ACC112 (cell line): ENCODE data around the gene FSTL4.
"Not testable (repeated sequence)": the region's sequence is repeated elsewhere in the genome, so short reads cannot be mapped to it uniquely, and the experiment has no call there.

Source experiments
- H2AFZ ChIP-seq: fragments of 200-600 bp; sonication (generic); one replicate; pipeline ENCODE4 v1.6.0; 2017; ENCODE audit warnings: antibody characterized with exemption, low read length; ENCODE audit not compliant: unreplicated experiment
- H3K27ac ChIP-seq: fragments of 200-600 bp; sonication (generic); 2 replicates; pipeline ENCODE4 v1.5.1; 2014; ENCODE audit warnings: low read depth, mild to moderate bottlenecking, antibody characterized with exemption, low read length, moderate library complexity
- H3K27me3 ChIP-seq: fragments of 200-600 bp; sonication (generic); 2 replicates; pipeline ENCODE4 v1.6.1; 2014; ENCODE audit warnings: mild to moderate bottlenecking, antibody characterized with exemption, low read length, moderate library complexity, mixed read lengths; ENCODE audit not compliant: insufficient read depth
- H3K36me3 ChIP-seq: fragments of 200-600 bp; sonication (generic); 2 replicates; pipeline ENCODE4 v1.6.1; 2016; ENCODE audit warnings: mild to moderate bottlenecking, antibody characterized with exemption, low read length, moderate library complexity, mixed read lengths; ENCODE audit not compliant: insufficient read depth
- H3K4me1 ChIP-seq: fragments of 200-600 bp; sonication (generic); one replicate; pipeline ENCODE4 v1.6.1; 2016; ENCODE audit warnings: low read length, mixed read lengths; ENCODE audit not compliant: insufficient read depth, unreplicated experiment, control insufficient read depth
- H3K4me3 ChIP-seq: fragments of 200-600 bp; sonication (generic); 2 replicates; pipeline ENCODE4 v1.5.1; 2014; ENCODE audit warnings: mild to moderate bottlenecking, low read depth, low read length
- H3K79me2 ChIP-seq: fragments of 200-600 bp; sonication (generic); one replicate; pipeline ENCODE4 v1.6.0; 2016; ENCODE audit warnings: low read length; ENCODE audit not compliant: control insufficient read depth, unreplicated experiment, insufficient read depth

Gene FSTL4

DNA sequence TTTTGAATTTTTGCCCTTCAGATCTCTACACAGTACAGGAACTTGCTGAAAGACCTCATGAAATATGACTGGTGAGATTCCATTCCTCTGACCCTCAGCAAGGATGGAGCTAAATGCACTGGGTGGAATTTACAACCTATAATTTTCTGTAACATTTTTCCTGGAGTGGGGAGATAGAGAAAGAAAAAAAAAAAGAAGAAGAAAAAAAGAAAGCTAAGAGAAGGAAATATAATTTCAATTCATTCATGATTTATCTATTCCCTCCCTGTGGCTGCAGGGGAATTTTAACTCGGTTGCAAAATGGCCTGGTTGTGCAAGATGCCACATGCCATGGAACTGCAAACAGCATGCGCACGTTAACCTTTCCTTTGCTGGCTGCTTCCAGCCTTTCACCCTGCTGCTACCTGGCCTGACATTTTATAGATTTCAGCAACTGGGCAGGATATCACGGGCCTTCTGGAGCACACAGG lies 155.4 kb downstream of the FSTL4 start:
- H3K4me1 ChIP-seq, result no peaks in the 10 kb centered on the region
- no peaks in the 10 kb centered on the region for H3K79me2 ChIP-seq
- H3K27me3 ChIP-seq, result peaks cover 9% of the 10 kb centered on the region; the same call in 1 of the 2 replicates
- H2AFZ ChIP-seq, result no peak overlapping the region
- H3K27ac ChIP-seq, result no peak overlapping the region
- no peak overlapping the region for H3K4me3 ChIP-seq
- H3K36me3 ChIP-seq, result no peaks in the 10 kb centered on the region

DNA sequence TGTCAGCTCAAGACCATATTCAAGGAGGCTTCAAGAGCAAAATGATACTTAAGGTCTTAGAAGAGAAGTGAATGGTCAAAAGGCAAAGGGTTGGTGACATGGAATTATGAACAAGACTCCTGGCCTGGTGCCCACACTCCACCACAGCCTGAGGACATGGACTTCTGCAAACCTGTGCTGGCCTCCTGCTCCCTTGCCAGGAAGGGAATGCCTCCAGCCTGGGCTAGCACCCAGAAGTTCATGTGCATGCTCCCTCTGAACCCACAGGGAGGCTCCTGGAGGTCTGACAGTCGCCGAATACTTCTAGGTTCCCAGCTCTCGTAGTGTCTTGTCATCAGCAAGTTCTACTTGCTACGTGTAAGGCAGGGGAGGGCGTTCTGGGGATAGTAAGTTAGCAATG lies 156.7 kb downstream of the FSTL4 start:
- no peak overlapping the region for H3K27ac ChIP-seq
- H3K4me1 ChIP-seq, result no peaks in the 10 kb centered on the region
- no peaks in the 10 kb centered on the region for H3K79me2 ChIP-seq
- H3K4me3 ChIP-seq, result no peak overlapping the region
- H2AFZ ChIP-seq, result no peak overlapping the region
- no peaks in the 10 kb centered on the region for H3K36me3 ChIP-seq
- peaks cover 11% of the 10 kb centered on the region; the same call in 1 of the 2 replicates for H3K27me3 ChIP-seq

GRCh38 chr5:133454442-133454841 lies 157.9 kb downstream of the FSTL4 start:
- Histone ChIP-seq H3K36me3 (no peaks in the 10 kb centered on the region), H2AFZ (no peak overlapping the region), H3K4me1 (no peaks in the 10 kb centered on the region), H3K4me3 (no peak overlapping the region), H3K27ac (no peak overlapping the region), H3K79me2 (no peaks in the 10 kb centered on the region), H3K27me3 (peaks cover 21% of the 10 kb centered on the region)

DNA sequence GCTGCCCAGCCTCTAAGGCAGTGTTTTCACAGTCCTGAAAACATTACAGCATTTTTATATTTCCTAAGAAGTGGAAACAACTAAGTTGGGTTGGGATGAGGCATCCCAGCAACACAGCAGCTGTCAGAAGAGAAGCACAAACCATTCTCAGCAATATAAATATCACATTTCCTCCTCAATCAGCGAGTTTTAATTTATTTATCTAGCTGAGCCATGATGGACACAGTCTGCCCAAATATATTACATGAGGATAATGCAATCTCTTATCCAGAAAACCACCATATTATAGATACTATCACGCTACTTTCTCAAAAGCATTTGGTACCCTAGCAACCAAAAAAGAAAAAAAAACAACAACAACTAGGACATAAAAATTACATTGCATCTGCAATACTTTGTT lies 158.5 kb downstream of the FSTL4 start:
- H3K79me2 ChIP-seq, result no peaks in the 10 kb centered on the region
- no peak overlapping the region for H2AFZ ChIP-seq
- H3K4me3 ChIP-seq, result no peak overlapping the region
- H3K27me3 ChIP-seq, result peaks cover 21% of the 10 kb centered on the region
- no peak overlapping the region for H3K27ac ChIP-seq
- no peaks in the 10 kb centered on the region for H3K4me1 ChIP-seq
- no peaks in the 10 kb centered on the region for H3K36me3 ChIP-seq

- no peak overlapping the region for H3K27ac ChIP-seq
- peaks cover 21% of the 10 kb centered on the region for H3K27me3 ChIP-seq
- no peak overlapping the region for H2AFZ ChIP-seq
- no peaks in the 10 kb centered on the region for H3K4me1 ChIP-seq
- no peaks in the 10 kb centered on the region for H3K79me2 ChIP-seq
- H3K36me3 ChIP-seq, result no peaks in the 10 kb centered on the region
- no peak overlapping the region for H3K4me3 ChIP-seq
Observed at GRCh38 chr5:133453084-133453780, 159.1 kb downstream of the FSTL4 start.

DNA sequence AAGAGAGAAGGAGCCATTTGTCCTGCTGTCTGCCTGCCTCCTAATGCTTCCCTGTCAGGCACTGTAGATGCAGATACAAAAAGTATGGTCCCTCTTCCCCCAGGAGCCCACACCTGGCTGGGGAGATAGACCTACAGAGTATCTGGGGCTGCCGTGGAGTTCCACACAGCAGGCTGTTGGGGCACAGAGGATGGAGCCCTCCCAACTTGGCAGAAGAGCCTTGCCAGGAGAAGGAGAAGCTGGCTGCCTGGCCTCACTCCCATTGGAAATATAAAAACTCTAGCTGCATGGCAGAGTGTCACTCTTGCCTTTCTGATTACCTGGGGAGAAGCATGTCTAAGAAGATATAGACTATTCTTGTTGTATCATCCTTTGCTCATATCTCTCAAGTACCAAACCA lies 160.4 kb downstream of the FSTL4 start:
- no peak overlapping the region for H3K27ac ChIP-seq
- H3K4me3 ChIP-seq, result no peak overlapping the region
- H3K4me1 ChIP-seq, result no peaks in the 10 kb centered on the region
- H3K27me3 ChIP-seq, result peaks cover 18% of the 10 kb centered on the region
- no peaks in the 10 kb centered on the region for H3K79me2 ChIP-seq
- H3K36me3 ChIP-seq, result no peaks in the 10 kb centered on the region
- no peak overlapping the region for H2AFZ ChIP-seq

DNA sequence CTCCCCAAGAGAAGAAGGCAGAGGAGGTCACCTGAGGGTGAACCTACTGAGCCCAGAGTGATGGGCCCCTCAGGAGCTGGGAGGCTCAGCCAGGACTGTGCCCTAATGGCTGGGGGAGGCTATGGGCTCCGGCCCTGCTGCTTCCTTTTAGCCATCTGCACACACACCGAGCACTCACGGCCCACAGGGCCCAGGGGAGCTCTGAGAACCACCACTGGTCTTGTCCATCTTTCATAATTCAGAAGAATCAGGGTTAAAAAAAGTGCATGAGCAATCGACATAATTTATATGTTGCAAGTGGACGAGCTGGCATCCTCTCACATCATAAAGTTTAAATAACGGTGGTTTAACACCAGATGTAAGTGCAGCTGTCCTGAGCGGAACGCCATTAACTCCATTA lies 162.1 kb downstream of the FSTL4 start:
- Histone ChIP-seq H3K27me3 (peaks cover 15% of the 10 kb centered on the region), H3K27ac (no peak overlapping the region), H2AFZ (no peak overlapping the region), H3K36me3 (no peaks in the 10 kb centered on the region), H3K4me3 (no peak overlapping the region), H3K4me1 (no peaks in the 10 kb centered on the region), H3K79me2 (no peaks in the 10 kb centered on the region)

DNA sequence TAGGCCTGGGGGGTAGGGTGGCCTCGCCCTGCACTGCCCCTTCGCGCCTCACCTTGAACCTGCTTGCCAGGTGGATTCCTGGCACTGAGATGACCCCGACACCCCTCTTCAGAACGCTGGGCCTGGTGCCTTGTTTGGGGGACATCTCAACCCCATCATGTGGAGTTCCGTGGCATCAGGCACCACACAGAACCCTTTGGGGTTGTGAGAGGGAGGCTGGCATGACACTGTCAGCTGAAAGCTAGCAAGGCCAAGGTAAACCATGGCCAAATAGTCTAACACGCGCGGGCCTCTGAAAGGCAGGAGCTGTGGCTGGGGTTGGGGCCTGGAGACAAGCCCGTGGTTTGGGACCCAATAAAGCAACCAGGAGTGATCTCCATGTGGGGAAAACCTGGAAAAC lies 163.2 kb downstream of the FSTL4 start:
- Histone ChIP-seq H3K4me1 (no peaks in the 10 kb centered on the region), H3K27me3 (peaks cover 15% of the 10 kb centered on the region), H3K4me3 (no peak overlapping the region), H3K36me3 (no peaks in the 10 kb centered on the region), H2AFZ (no peak overlapping the region), H3K27ac (no peak overlapping the region), H3K79me2 (no peaks in the 10 kb centered on the region)

DNA sequence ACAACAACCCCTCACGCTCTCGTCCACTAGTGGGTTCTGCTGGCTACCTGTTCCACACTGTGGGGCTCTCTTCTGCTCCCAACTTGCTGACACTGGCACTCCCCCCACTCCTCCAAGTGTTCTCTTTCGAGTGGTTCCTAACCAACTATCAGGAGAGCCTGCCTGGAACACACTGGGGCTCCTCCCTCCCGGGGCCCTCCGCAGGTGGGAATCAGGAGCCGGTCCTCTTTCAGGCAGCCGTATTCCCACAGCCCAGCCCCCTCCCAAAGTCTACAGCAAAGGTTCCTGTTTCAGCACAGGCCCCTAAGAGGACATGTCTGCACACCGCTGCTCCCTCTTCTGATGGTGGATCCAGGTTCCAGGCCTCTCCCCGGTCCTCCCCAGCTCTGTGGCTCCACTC lies 165.9 kb downstream of the FSTL4 start:
- Histone ChIP-seq H2AFZ (no peak overlapping the region), H3K27me3 (peaks cover 11% of the 10 kb centered on the region; the same call in 1 of the 2 replicates), H3K36me3 (no peaks in the 10 kb centered on the region), H3K4me1 (no peaks in the 10 kb centered on the region), H3K4me3 (no peak overlapping the region), H3K27ac (no peak overlapping the region), H3K79me2 (no peaks in the 10 kb centered on the region)

DNA sequence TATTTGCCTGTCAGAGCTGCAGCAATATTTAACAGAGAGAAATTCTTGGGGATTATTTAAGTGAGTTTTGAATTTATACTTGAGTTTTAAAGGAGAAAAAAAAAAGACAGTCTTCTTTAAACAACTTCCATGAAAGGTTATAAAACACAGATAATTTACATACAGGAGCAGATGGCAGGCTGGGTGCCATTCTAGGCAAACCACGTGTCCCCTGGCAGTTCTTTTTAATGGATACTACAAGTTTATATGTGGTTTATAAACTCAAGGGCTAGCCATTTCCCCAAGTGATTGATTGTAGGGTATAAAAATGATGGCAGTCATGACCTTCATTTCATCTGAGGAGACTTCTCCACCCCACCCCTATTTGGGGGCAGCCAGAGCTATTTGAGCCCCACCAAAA lies 166.6 kb downstream of the FSTL4 start:
- H3K79me2 ChIP-seq, result no peaks in the 10 kb centered on the region
- H3K4me1 ChIP-seq, result no peaks in the 10 kb centered on the region
- no peak overlapping the region for H3K4me3 ChIP-seq
- H3K27ac ChIP-seq, result no peak overlapping the region
- no peaks in the 10 kb centered on the region for H3K36me3 ChIP-seq
- no peak overlapping the region for H2AFZ ChIP-seq
- H3K27me3 ChIP-seq, result peaks cover 13% of the 10 kb centered on the region; the same call in 1 of the 2 replicates

DNA sequence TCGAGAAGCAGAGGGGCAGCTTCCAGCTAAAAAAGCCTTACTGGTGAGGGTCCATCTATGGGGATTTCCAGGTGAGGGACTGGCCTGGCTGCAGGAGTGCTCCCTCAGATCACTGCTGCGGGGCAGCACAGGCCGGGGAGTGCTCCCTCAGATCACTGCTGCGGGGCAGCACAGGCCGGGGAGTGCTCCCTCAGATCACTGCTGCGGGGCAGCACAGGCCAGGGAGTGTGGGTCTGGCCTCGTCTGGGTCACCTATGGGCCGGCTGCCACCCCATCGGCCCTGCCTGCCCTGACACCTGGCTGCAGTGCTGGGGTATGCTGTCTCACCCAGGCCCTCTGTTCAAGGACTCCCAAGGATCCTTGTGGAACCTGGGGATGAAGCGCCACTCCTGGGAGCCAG lies 167.1 kb downstream of the FSTL4 start:
- H2AFZ ChIP-seq, H3K4me1 ChIP-seq, H3K79me2 ChIP-seq, H3K4me3 ChIP-seq, H3K27ac ChIP-seq, H3K36me3 ChIP-seq, H3K27me3 ChIP-seq: not testable (repeated sequence)
